HepG2 (cell line): Measurements from ENCODE around the gene PHLDB1. TPM values are rescaled to one million over a fixed set of nuclear protein-coding genes. Genes with fewer than 3 reads are reported as not detected.
A peak's percentile ranks its signal among the peaks of the same experiment; 100 is the strongest.

Experiments used
- GLI4 ChIP-seq: sonication (generic); formaldehyde crosslinking; IDR thresholded peaks from 2 replicates; pipeline ENCODE4 v1.5.1; 2020; ENCODE audit warnings: missing genetic modification reagents, mild to moderate bottlenecking, moderate library complexity, borderline replicate concordance
- HNF4G ChIP-seq, 2 experiments: sonication (generic) in 1 of 2; formaldehyde crosslinking in 1 of 2; IDR thresholded peaks; 2 replicates each; pipeline versions ENCODE4 v1.4.0 to v1.6.1; 2011 to 2020; ENCODE audit warnings: borderline replicate concordance in 2 of 2, low read depth in 2 of 2, mild to moderate bottlenecking in 2 of 2, low read length in 1 of 2, missing genetic modification reagents in 1 of 2, moderate library complexity in 1 of 2
- HNRNPH1 ChIP-seq: fragments of 200-400 bp; formaldehyde crosslinking; optimal IDR thresholded peaks from 2 replicates; pipeline ENCODE3; 2017; ENCODE audit warnings: mild to moderate bottlenecking, low read depth, low read length
- HOXD1 ChIP-seq: sonication (generic); formaldehyde crosslinking; IDR thresholded peaks from 2 replicates; pipeline ENCODE4 v1.5.0; 2020; ENCODE audit warnings: missing genetic modification reagents
- KDM2A ChIP-seq: sonication (generic); formaldehyde crosslinking; IDR thresholded peaks from 2 replicates; pipeline ENCODE4 v1.4.0; 2020; ENCODE audit warnings: low read depth, missing genetic modification reagents, borderline replicate concordance
- NFE2L2 ChIP-seq: fragments of 150-350 bp; IDR thresholded peaks from 2 replicates; pipeline ENCODE4 v1.6.1; 2014; ENCODE audit warnings: low read length
- NR1H2 ChIP-seq: sonication (generic); formaldehyde crosslinking; IDR thresholded peaks from 2 replicates; pipeline ENCODE4 v1.8.1; 2022; ENCODE audit warnings: low read depth, missing genetic modification reagents, borderline replicate concordance
- NRL ChIP-seq: sonication (generic); formaldehyde crosslinking; IDR thresholded peaks from 2 replicates; pipeline ENCODE4 v1.5.0; 2020; ENCODE audit warnings: missing genetic modification reagents, mild to moderate bottlenecking, moderate library complexity, borderline replicate concordance
- RXRA ChIP-seq: sonication (generic); formaldehyde crosslinking; IDR thresholded peaks from 2 replicates; pipeline ENCODE4 v1.5.1; 2020; ENCODE audit warnings: missing genetic modification reagents
- SIN3B ChIP-seq: fragments of 150-350 bp; IDR thresholded peaks from 2 replicates; pipeline ENCODE4 v1.6.1; 2014; ENCODE audit warnings: low read length
- SNAI1 ChIP-seq: sonication (generic); formaldehyde crosslinking; IDR thresholded peaks from 2 replicates; pipeline ENCODE4 v1.5.0; 2020; ENCODE audit warnings: mild to moderate bottlenecking, missing genetic modification reagents, borderline replicate concordance
- TARDBP ChIP-seq: sonication (generic); formaldehyde crosslinking; IDR thresholded peaks from 2 replicates; pipeline ENCODE4 v1.8.0; 2022; ENCODE audit warnings: mild to moderate bottlenecking, missing genetic modification reagents
- XBP1 ChIP-seq: sonication (generic); formaldehyde crosslinking; IDR thresholded peaks from 2 replicates; pipeline ENCODE4 v1.5.0; 2020; ENCODE audit warnings: missing genetic modification reagents
- ZKSCAN5 ChIP-seq: sonication (generic); formaldehyde crosslinking; IDR thresholded peaks from 2 replicates; pipeline ENCODE4 v1.5.1; 2020; ENCODE audit warnings: mild to moderate bottlenecking, missing genetic modification reagents
- ZNF124 ChIP-seq: sonication (generic); formaldehyde crosslinking; IDR thresholded peaks from 2 replicates; pipeline ENCODE4 v1.4.0; 2020; ENCODE audit warnings: missing genetic modification reagents
- ZNF17 ChIP-seq: sonication (generic); formaldehyde crosslinking; IDR thresholded peaks from 2 replicates; pipeline ENCODE4 v1.5.0; 2020; ENCODE audit warnings: mild to moderate bottlenecking, missing genetic modification reagents
- ZNF407 ChIP-seq: sonication (generic); formaldehyde crosslinking; IDR thresholded peaks from one replicate; pipeline ENCODE4 v1.5.1; 2020; ENCODE audit warnings: mild to moderate bottlenecking, missing genetic modification reagents; ENCODE audit errors: not compliant biosample characterization
- ZNF605 ChIP-seq: sonication (generic); formaldehyde crosslinking; IDR thresholded peaks from 2 replicates; pipeline ENCODE4 v1.8.0; 2022; ENCODE audit warnings: mild to moderate bottlenecking, missing genetic modification reagents
- ZNF607 ChIP-seq: sonication (generic); formaldehyde crosslinking; IDR thresholded peaks from 2 replicates; pipeline ENCODE4 v1.5.1; 2020; ENCODE audit warnings: missing genetic modification reagents, mild to moderate bottlenecking, borderline replicate concordance
- ZNF737 ChIP-seq: sonication (generic); formaldehyde crosslinking; IDR thresholded peaks from 2 replicates; pipeline ENCODE4 v1.5.0; 2020; ENCODE audit warnings: missing genetic modification reagents, mild to moderate bottlenecking, borderline replicate concordance
- ZNF841 ChIP-seq: sonication (generic); formaldehyde crosslinking; IDR thresholded peaks from 2 replicates; pipeline ENCODE4 v1.8.1; 2023; ENCODE audit warnings: missing genetic modification reagents, borderline replicate concordance
- polyA plus RNA-seq, 8 experiments: library from polyadenylated mRNA; depleted of rRNA in 3 of 8; stranded (reverse) in 7 of 8; unstranded in 1 of 8; fragments of >200 nt; fragmentation: Illumina TruSeq in 4 of 8; extraction: Trizol in 4 of 8; gene quantifications; 2 replicates each; pipeline versions ENCODE4 v1.2.1 to v1.2.3, GENCODE V29; 2011 to 2016; ENCODE audit warnings: low read depth in 4 of 8, missing spikeins in 1 of 8, mixed read lengths in 1 of 8; ENCODE audit not compliant: insufficient read depth in 1 of 8
- total RNA-seq, 5 experiments: library from RNA; depleted of rRNA; stranded (reverse); fragments of >200 nt; fragmentation: Illumina TruSeq; extraction: Trizol; gene quantifications; 2 replicates each; pipeline ENCODE4 v1.2.3, GENCODE V29; 2016; ENCODE audit warnings: low read depth in 1 of 5
- TF ChIP-seq, protein P1 (sequence below): sonication (generic); formaldehyde crosslinking; IDR thresholded peaks from 2 replicates; pipeline ENCODE4 v1.8.0; 2023; ENCODE audit warnings: mild to moderate bottlenecking, missing genetic modification reagents

Gene PHLDB1
- total and polyA plus RNA-seq, 2 of the 13 experiments (the other 11 are each of a cell fraction or from before 2014, with no cell fraction given), result 13.8 to 14.2 TPM

DNA sequence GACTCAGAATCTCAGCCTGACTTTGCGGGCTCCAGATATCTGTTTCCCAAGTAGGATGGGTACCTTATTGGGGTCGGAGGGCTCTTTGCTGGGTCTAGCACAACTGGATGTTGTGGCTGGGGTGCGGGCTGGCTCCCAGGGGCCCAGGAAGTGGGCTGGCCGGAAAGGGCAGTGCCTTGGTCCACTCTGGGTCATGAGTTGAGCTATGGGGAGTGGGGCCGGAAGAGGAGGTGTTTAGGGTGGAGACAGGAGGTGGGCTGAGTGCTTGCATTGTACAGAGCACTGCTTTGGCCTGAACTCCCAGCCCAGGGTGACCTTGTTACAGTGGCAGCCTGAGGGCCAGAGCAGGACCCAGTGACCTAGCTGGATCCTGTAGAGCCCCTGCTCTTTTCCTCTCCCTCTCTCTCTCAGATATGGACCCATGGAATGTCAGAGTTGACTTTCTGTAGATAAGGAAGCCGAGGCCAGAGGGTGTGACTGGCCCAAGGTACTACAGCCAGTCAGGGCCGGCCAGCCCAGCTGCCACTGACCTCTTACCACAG lies 13.2 kb downstream of the PHLDB1 start (continued):
- TF ChIP-seq NR1H2 (CRISPR knock-in tag) (no peak), NRL (CRISPR knock-in tag) (no peak), GLI4 (CRISPR knock-in tag) (no peak), TARDBP (CRISPR knock-in tag) (peak; percentile 44; the same call in 1 of the 2 replicates), ZNF124 (CRISPR knock-in tag) (no peak), SNAI1 (CRISPR knock-in tag) (no peak), HNF4G (IDR thresholded peaks at IDR 0.05; ENCODE audit: borderline replicate concordance, low read depth, low read length) (no peak; the same call in 1 of the 2 replicates), HNF4G (CRISPR knock-in tag; IDR thresholded peaks at IDR 0.05; ENCODE audit: borderline replicate concordance, low read depth) (0 out of 2 replicates have a peak, but pooled peaks have one; percentile 32), RXRA (CRISPR knock-in tag) (peak; percentile 73), ZNF607 (CRISPR knock-in tag) (no peak), HNRNPH1 (peak; percentile 36), ZNF737 (CRISPR knock-in tag) (0 out of 2 replicates have a peak, but pooled peaks have one; percentile 39), ZNF605 (peak; percentile 95), SIN3B (no peak), ZNF407 (CRISPR knock-in tag) (no peak), ZKSCAN5 (CRISPR knock-in tag) (no peak), HOXD1 (CRISPR knock-in tag) (no peak), KDM2A (peak; percentile 40; the same call in 1 of the 2 replicates), XBP1 (CRISPR knock-in tag) (no peak), NFE2L2 (no peak), ZNF17 (CRISPR knock-in tag) (no peak), ZNF841 (CRISPR knock-in tag) (no peak)
- TF ChIP-seq, protein P1, sequence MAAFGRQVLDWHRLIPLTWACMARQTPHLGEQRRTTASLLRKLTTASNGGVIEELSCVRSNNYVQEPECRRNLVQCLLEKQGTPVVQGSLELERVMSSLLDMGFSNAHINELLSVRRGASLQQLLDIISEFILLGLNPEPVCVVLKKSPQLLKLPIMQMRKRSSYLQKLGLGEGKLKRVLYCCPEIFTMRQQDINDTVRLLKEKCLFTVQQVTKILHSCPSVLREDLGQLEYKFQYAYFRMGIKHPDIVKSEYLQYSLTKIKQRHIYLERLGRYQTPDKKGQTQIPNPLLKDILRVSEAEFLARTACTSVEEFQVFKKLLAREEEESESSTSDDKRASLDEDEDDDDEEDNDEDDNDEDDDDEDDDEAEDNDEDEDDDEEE, result no peak
